ENCODE results near the gene CHST15. TPM values are rescaled to one million over a fixed set of nuclear protein-coding genes. Genes with fewer than 3 reads are reported as not detected.

CHST15 gene
- total RNA-seq, 1 donor from 2014 or later: 148 TPM

DNA sequence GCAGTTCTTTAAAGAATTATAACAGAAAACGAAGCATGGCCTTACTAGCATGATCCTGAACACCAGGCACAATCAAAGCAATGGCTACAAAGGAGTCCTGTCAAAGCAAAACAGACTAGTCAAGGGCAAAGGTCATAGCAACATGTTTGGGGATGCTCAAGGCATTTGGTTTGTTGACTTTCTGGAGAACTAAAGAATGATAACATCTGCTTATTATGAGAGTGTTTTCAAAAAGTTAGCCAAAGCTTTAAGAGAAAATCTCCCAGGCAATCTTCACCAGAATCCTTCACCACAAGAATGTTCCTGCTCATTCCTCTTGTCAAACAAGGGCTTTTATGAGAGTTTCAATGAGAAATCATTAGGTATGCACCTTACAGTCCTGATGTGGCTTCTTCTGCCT is 106.7 kb downstream of the CHST15 start:
- Mint-ChIP-seq H3K36me3 (ENCODE audit: low read depth, unreplicated experiment) (no peaks in the 10 kb centered on the region), H3K27me3 (ENCODE audit: unreplicated experiment) (peaks cover 5% of the 10 kb centered on the region), H3K9me3 (ENCODE audit: unreplicated experiment) (peaks cover 5% of the 10 kb centered on the region), H3K4me1 (ENCODE audit: unreplicated experiment) (peaks cover 4% of the 10 kb centered on the region), H3K27ac (ENCODE audit: unreplicated experiment) (no peak overlapping the region), H3K4me3 (ENCODE audit: unreplicated experiment) (no peak overlapping the region)
- TF ChIP-seq, protein P1, sequence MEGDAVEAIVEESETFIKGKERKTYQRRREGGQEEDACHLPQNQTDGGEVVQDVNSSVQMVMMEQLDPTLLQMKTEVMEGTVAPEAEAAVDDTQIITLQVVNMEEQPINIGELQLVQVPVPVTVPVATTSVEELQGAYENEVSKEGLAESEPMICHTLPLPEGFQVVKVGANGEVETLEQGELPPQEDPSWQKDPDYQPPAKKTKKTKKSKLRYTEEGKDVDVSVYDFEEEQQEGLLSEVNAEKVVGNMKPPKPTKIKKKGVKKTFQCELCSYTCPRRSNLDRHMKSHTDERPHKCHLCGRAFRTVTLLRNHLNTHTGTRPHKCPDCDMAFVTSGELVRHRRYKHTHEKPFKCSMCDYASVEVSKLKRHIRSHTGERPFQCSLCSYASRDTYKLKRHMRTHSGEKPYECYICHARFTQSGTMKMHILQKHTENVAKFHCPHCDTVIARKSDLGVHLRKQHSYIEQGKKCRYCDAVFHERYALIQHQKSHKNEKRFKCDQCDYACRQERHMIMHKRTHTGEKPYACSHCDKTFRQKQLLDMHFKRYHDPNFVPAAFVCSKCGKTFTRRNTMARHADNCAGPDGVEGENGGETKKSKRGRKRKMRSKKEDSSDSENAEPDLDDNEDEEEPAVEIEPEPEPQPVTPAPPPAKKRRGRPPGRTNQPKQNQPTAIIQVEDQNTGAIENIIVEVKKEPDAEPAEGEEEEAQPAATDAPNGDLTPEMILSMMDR (IDR thresholded peaks at IDR 0.05; ENCODE audit: unreplicated experiment): no peak
- no peak for DNase-seq (ENCODE audit: low spot score)

GRCh38 chr10:123974406-123974805 is 119.0 kb downstream of the CHST15 start:
- no peak overlapping the region for H3K4me3 Mint-ChIP-seq (ENCODE audit: unreplicated experiment)
- H3K4me1 Mint-ChIP-seq (ENCODE audit: unreplicated experiment): peaks cover 5% of the 10 kb centered on the region
- H3K9me3 Mint-ChIP-seq (ENCODE audit: unreplicated experiment): no peaks in the 10 kb centered on the region
- TF ChIP-seq, protein P1 (IDR thresholded peaks at IDR 0.05; ENCODE audit: unreplicated experiment): no peak
- H3K36me3 Mint-ChIP-seq (ENCODE audit: low read depth, unreplicated experiment): peaks cover 7% of the 10 kb centered on the region
- H3K27ac Mint-ChIP-seq (ENCODE audit: unreplicated experiment): no peak overlapping the region
- no peak for DNase-seq (ENCODE audit: low spot score)
- H3K27me3 Mint-ChIP-seq (ENCODE audit: unreplicated experiment): peaks cover 13% of the 10 kb centered on the region

GRCh38 chr10:123972481-123973401 is 120.7 kb downstream of the CHST15 start:
- Mint-ChIP-seq H3K27ac (ENCODE audit: unreplicated experiment) (no peak overlapping the region), H3K4me1 (ENCODE audit: unreplicated experiment) (peaks cover 5% of the 10 kb centered on the region), H3K36me3 (ENCODE audit: low read depth, unreplicated experiment) (peaks cover 7% of the 10 kb centered on the region), H3K4me3 (ENCODE audit: unreplicated experiment) (no peak overlapping the region), H3K27me3 (ENCODE audit: unreplicated experiment) (peaks cover 14% of the 10 kb centered on the region), H3K9me3 (ENCODE audit: unreplicated experiment) (no peaks in the 10 kb centered on the region)
- TF ChIP-seq, protein P1 (IDR thresholded peaks at IDR 0.05; ENCODE audit: unreplicated experiment): no peak
- peak; percentile 52 for DNase-seq (ENCODE audit: low spot score)

DNA sequence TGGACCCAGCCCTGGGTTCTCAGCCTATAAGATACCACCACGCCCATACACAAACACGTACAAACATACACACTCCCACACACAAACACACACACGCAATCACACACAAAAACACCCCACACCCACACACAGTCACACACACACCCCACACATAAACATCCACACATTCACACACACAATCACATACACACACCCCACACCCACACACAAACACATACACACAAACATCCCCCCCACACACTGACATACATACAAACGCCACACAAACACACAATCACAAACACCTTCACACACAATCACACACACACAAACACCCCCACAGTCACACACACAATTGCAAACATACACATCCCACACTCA is 122.5 kb downstream of the CHST15 start:
- no peak overlapping the region for H3K27ac Mint-ChIP-seq (ENCODE audit: unreplicated experiment)
- no peak for DNase-seq (ENCODE audit: low spot score)
- H3K9me3 Mint-ChIP-seq (ENCODE audit: unreplicated experiment): no peaks in the 10 kb centered on the region
- TF ChIP-seq, protein P1 (IDR thresholded peaks at IDR 0.05; ENCODE audit: unreplicated experiment): no peak
- H3K36me3 Mint-ChIP-seq (ENCODE audit: low read depth, unreplicated experiment): peaks cover 7% of the 10 kb centered on the region
- peaks cover 14% of the 10 kb centered on the region for H3K27me3 Mint-ChIP-seq (ENCODE audit: unreplicated experiment)
- H3K4me1 Mint-ChIP-seq (ENCODE audit: unreplicated experiment): peaks cover 11% of the 10 kb centered on the region
- peak overlapping the region; percentile 3 for H3K4me3 Mint-ChIP-seq (ENCODE audit: unreplicated experiment)

Measured in endothelial cell (in vitro differentiated cells).